Panc1 (cell line): ENCODE results near the gene MAGOH. TPM values are rescaled to one million over a fixed set of nuclear protein-coding genes. Genes with fewer than 3 reads are reported as not detected.
A peak's percentile ranks its signal among the peaks of the same experiment; 100 is the strongest.
"Not testable (repeated sequence)": the region's sequence is repeated elsewhere in the genome, so short reads cannot be mapped to it uniquely, and the experiment has no call there.

Source experiments
- ATAC-seq: fragments of 200-7000 bp; cut with Tn5 transposase; 2 replicates; pipeline ENCODE4 v1.9.1; 2020; ENCODE audit warnings: mild to moderate bottlenecking, moderate library complexity
- BruUV-seq: library from RNA; stranded (reverse); fragments of 400-500 nt; replicated peaks from 2 replicates; lab custom pipeline; 2021; lab: Mats Ljungman, UMichigan
- CTCF ChIA-PET: fragments of 300-600 bp; sonication (Branson Sonifier 250); formaldehyde crosslinking; loops from one replicate; lab custom pipeline; 2022; ENCODE audit warnings: antibody characterized with exemption; lab: Charles Lee
- POLR2A ChIA-PET: fragments of 300-600 bp; sonication (Branson Sonifier 250); formaldehyde crosslinking; loops from one replicate; lab custom pipeline; 2022; ENCODE audit warnings: antibody characterized with exemption; lab: Charles Lee
- DNase-seq: peaks from one replicate; pipeline ENCODE4 v3.0.0-alpha.2; 2010; ENCODE audit warnings: low read depth, low spot score
- H3K27ac ChIP-seq: 2 replicates; pipeline ENCODE4 v1.5.1; 2011; ENCODE audit warnings: mild to moderate bottlenecking, low read length, inconsistent platforms
- H3K27me3 ChIP-seq: fragments of 200-500 bp; sonication (Bioruptor generic); 2 replicates; pipeline ENCODE4 v1.6.0; 2014; ENCODE audit warnings: low read length, inconsistent platforms; ENCODE audit not compliant: control insufficient read depth, insufficient read depth
- H3K36me3 ChIP-seq: fragments of 200-500 bp; sonication (Bioruptor generic); 2 replicates; pipeline ENCODE4 v1.5.1; 2014; ENCODE audit warnings: inconsistent platforms, mild to moderate bottlenecking, low read length, moderate library complexity; ENCODE audit not compliant: control insufficient read depth, insufficient read depth
- H3K4me1 ChIP-seq: 2 replicates; pipeline ENCODE4 v1.5.1; 2011; ENCODE audit warnings: inconsistent platforms, mild to moderate bottlenecking, low read length, moderate library complexity; ENCODE audit not compliant: control insufficient read depth, insufficient read depth
- H3K4me3 ChIP-seq, 2 experiments: 2 replicates each; pipeline ENCODE4 v1.5.1; 2011 to 2012; ENCODE audit warnings: low read depth in 2 of 2, low read length in 2 of 2, mild to moderate bottlenecking in 2 of 2, inconsistent platforms in 1 of 2, moderate library complexity in 1 of 2
- H3K9me3 ChIP-seq: fragments of 200-500 bp; sonication (Bioruptor generic); 2 replicates; pipeline ENCODE4 v1.5.1; 2014; ENCODE audit warnings: low read depth, mild to moderate bottlenecking, inconsistent platforms, low read length, moderate library complexity; ENCODE audit not compliant: control insufficient read depth, insufficient read depth
- CTCF ChIP-seq: fragments of 450-650 bp; IDR thresholded peaks from 2 replicates; pipeline ENCODE4 v1.5.1; 2017; ENCODE audit warnings: mild to moderate bottlenecking
- POLR2AphosphoS5 ChIP-seq: IDR thresholded peaks from 2 replicates; pipeline ENCODE4 v1.6.1; 2012; ENCODE audit warnings: mild to moderate bottlenecking, low read depth, low read length, moderate library complexity
- REST ChIP-seq, 2 experiments: IDR thresholded peaks; 2 replicates each; pipeline ENCODE4 v1.6.1; 2011 to 2012; ENCODE audit warnings: low read depth in 2 of 2, control low read depth in 1 of 2, low read length in 1 of 2, mild to moderate bottlenecking in 1 of 2, moderate library complexity in 1 of 2; ENCODE audit not compliant: insufficient read depth in 1 of 2
- SIN3A ChIP-seq: IDR thresholded peaks from 2 replicates; pipeline ENCODE4 v1.6.1; 2012; ENCODE audit warnings: low read depth, mild to moderate bottlenecking, low read length, moderate library complexity, borderline replicate concordance; ENCODE audit not compliant: insufficient read depth
- TCF7L2 ChIP-seq: IDR thresholded peaks from 2 replicates; pipeline ENCODE4 v1.6.1; 2011; ENCODE audit warnings: mild to moderate bottlenecking, low read depth, low read length, inconsistent platforms
- in situ Hi-C: cut with HindIII; loops from 2 replicates; pipeline ENCODE4 v1.10.0; 2016; ENCODE audit warnings: low sequenced_read_pairs, low pct_unique_long_range_greater_than_20kb
- intact Hi-C: fragments of 100-400 bp; cut with micrococcal nuclease; formaldehyde crosslinking; loops from one replicate; pipeline ENCODE4 v1.10.0; 2022; ENCODE audit not compliant: unreplicated experiment
- total RNA-seq: library from RNA; stranded (reverse); gene quantifications from one replicate; pipeline ENCODE4 v1.2.1, GENCODE V29; 2021; ENCODE audit not compliant: unreplicated experiment

Gene MAGOH
- total RNA-seq, 1 experiment from 2014 or later: 63.8 TPM

DNA sequence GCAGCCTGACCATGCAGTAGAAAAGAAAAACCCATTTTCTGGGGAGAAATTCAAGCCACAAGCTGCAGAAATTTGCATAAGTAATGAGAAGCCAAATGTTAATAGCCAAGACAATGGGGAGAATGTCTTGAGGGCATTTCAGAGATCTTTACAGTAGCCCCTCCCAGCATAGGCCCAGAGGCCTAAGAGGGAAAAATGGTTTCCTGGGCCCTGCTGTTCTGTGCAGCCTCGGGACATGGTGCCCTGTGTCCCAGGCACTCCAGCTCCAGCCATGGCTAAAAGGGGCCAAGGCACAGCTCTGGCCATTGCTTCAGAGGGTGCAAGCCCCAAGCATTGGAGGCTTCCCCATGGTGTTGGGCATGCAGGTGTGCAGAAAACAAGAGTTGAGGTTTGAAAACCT, 32.8 kb downstream of the MAGOH start:
- ATAC-seq, H3K9me3 ChIP-seq, H3K27ac ChIP-seq, H3K4me3 ChIP-seq, H3K27me3 ChIP-seq, in situ Hi-C loops, POLR2A ChIA-PET, intact Hi-C loops, CTCF ChIA-PET, DNase-seq, H3K4me1 ChIP-seq, BruUV-seq: not testable (repeated sequence)
- H3K36me3 ChIP-seq: peaks cover 11% of the 10 kb centered on the region

- CTCF ChIA-PET: no interaction called here
- intact Hi-C loops (no loop called here), in situ Hi-C loops (no loop called here)
- Histone ChIP-seq H3K36me3 (peaks cover 11% of the 10 kb centered on the region), H3K27ac (no peak overlapping the region), H3K27me3 (no peaks in the 10 kb centered on the region), H3K4me1 (no peaks in the 10 kb centered on the region), H3K4me3 (no peak overlapping the region), H3K9me3 (peaks cover 6% of the 10 kb centered on the region; the same call in 1 of the 2 replicates)
- POLR2A ChIA-PET: no interaction called here
- DNase-seq (no peak), ATAC-seq (no peak)
- TSS peak; percentile 9 for BruUV-seq
- TF ChIP-seq CTCF (no peak), POLR2AphosphoS5 (no peak), TCF7L2 (no peak), SIN3A (no peak), REST (IDR thresholded peaks at IDR 0.05; ENCODE audit: insufficient read depth in 1 of 2, low read depth in 2 of 2, low read length in 1 of 2) (no peak)
These were observed 34.9 kb downstream of the MAGOH start for GRCh38 chr1:53203466-53203865.

GRCh38 chr1:53198241-53198651, 40.1 kb downstream of the MAGOH start:
- no peak for ATAC-seq
- Histone ChIP-seq H3K27me3 (no peaks in the 10 kb centered on the region), H3K9me3 (no peaks in the 10 kb centered on the region), H3K36me3 (peaks cover 7% of the 10 kb centered on the region), H3K27ac (peak overlapping the region; percentile 97), H3K4me1 (peaks cover 15% of the 10 kb centered on the region), H3K4me3 (no peak overlapping the region)
- ChIA-PET CTCF (no interaction called here), POLR2A (interaction anchor here (0.6 kb wide), 1 partner anchor 235 kb away, joined by 3 read pairs; no protein-coding TSS in a partner anchor)
- DNase-seq: no peak
- in situ Hi-C loops: no loop called here
- intact Hi-C loops: no loop called here
- TF ChIP-seq REST (IDR thresholded peaks at IDR 0.05; ENCODE audit: insufficient read depth in 1 of 2, low read depth in 2 of 2, low read length in 1 of 2): no peak
- BruUV-seq: no TSS peak
